SK-N-SH (cell line): ENCODE measurements around the gene LYPD8. TPM values are rescaled to one million over a fixed set of nuclear protein-coding genes. Genes with fewer than 3 reads are reported as not detected.

Source experiments
- CTCF ChIA-PET: fragments of 300-600, 350-600 bp; formaldehyde crosslinking; extraction: SDS; loops from one replicate; lab custom pipeline; 2021; lab: Yijun Ruan, JAX
- POLR2A ChIA-PET: fragments of 350-600 bp; sonication (Branson Sonifier 250); formaldehyde crosslinking; extraction: SDS; loops from one replicate; lab custom pipeline; 2020; ENCODE audit warnings: antibody characterized with exemption, inconsistent platforms; lab: Yijun Ruan, JAX
- DNase-seq: peaks from one replicate; pipeline ENCODE4 v3.0.0; 2012
- H2AFZ ChIP-seq: fragments of 200-600 bp; sonication (generic); 2 replicates; pipeline ENCODE4 v1.8.1; 2016; ENCODE audit warnings: antibody characterized with exemption, mild to moderate bottlenecking, low read depth
- H3F3A ChIP-seq: fragments of 200-600 bp; sonication (generic); replicated peaks from 2 replicates; pipeline ENCODE3; 2016; ENCODE audit warnings: antibody characterized with exemption, mild to moderate bottlenecking; ENCODE audit not compliant: insufficient read depth
- H3K27ac ChIP-seq, 2 experiments: fragments of 200-500 bp in 1 of 2; fragments of 200-600 bp in 1 of 2; sonication (Bioruptor generic) in 1 of 2; sonication (generic), shearing (Covaris generic) in 1 of 2; 2 replicates each; pipeline versions ENCODE4 v1.5.1 to v1.6.1; 2014 to 2016; ENCODE audit warnings: low read depth in 2 of 2, inconsistent platforms in 1 of 2, low read length in 1 of 2, mild to moderate bottlenecking in 1 of 2, mixed read lengths in 1 of 2
- H3K27me3 ChIP-seq: fragments of 200-600 bp; sonication (generic), shearing (Covaris generic); 2 replicates; pipeline ENCODE4 v1.6.1; 2016; ENCODE audit warnings: mixed run types; ENCODE audit not compliant: insufficient read depth
- H3K36me3 ChIP-seq, 2 experiments: fragments of 200-500 bp in 1 of 2; fragments of 200-600 bp in 1 of 2; sonication (Bioruptor generic) in 1 of 2; sonication (generic) in 1 of 2; replicated peaks in 1 of 2; 2 replicates each; pipeline versions ENCODE3 to v1.5.1; 2014 to 2016; ENCODE audit warnings: low read length in 1 of 2, mild to moderate bottlenecking in 1 of 2; ENCODE audit not compliant: insufficient read depth in 2 of 2, control insufficient read depth in 1 of 2
- H3K4me1 ChIP-seq, 2 experiments: fragments of 200-500 bp in 1 of 2; fragments of 200-600 bp in 1 of 2; sonication (Bioruptor generic) in 1 of 2; sonication (generic), shearing (Covaris generic) in 1 of 2; 2 replicates each; pipeline versions ENCODE4 v1.5.1 to v1.6.1; 2014 to 2016; ENCODE audit warnings: low read depth in 1 of 2, low read length in 1 of 2, mixed run types in 1 of 2; ENCODE audit not compliant: insufficient read depth in 2 of 2, control insufficient read depth in 1 of 2
- H3K4me2 ChIP-seq: fragments of 200-600 bp; sonication (generic), shearing (Covaris generic); 2 replicates; pipeline ENCODE4 v1.6.1; 2017; ENCODE audit warnings: mixed run types
- H3K4me3 ChIP-seq, 2 experiments: fragments of 200-500 bp in 1 of 2; fragments of 200-600 bp in 1 of 2; sonication (Bioruptor generic) in 1 of 2; sonication (generic), shearing (Covaris generic) in 1 of 2; 2 replicates each; pipeline versions ENCODE4 v1.5.1 to v1.8.1; 2014 to 2016; ENCODE audit warnings: low read depth in 2 of 2, inconsistent platforms in 1 of 2, low read length in 1 of 2, mild to moderate bottlenecking in 1 of 2, mixed read lengths in 1 of 2, moderate library complexity in 1 of 2
- H3K79me2 ChIP-seq: fragments of 200-600 bp; sonication (generic); 2 replicates; pipeline ENCODE4 v1.8.1; 2017; ENCODE audit warnings: mild to moderate bottlenecking; ENCODE audit not compliant: insufficient read depth
- H3K9ac ChIP-seq: fragments of 200-600 bp; sonication (generic); 2 replicates; pipeline ENCODE4 v1.6.1; 2017; ENCODE audit warnings: mixed run types
- H3K9me2 ChIP-seq: fragments of 200-600 bp; sonication (generic); 2 replicates; pipeline ENCODE4 v1.6.1; 2017; ENCODE audit warnings: mixed run types
- H3K9me3 ChIP-seq: fragments of 200-600 bp; sonication (generic); 2 replicates; pipeline ENCODE4 v1.6.1; 2017; ENCODE audit warnings: mixed run types, mild to moderate bottlenecking, moderate library complexity
- H4K20me1 ChIP-seq: fragments of 200-600 bp; sonication (generic); 2 replicates; pipeline ENCODE4 v1.6.1; 2017; ENCODE audit warnings: mild to moderate bottlenecking, mixed run types; ENCODE audit not compliant: insufficient read depth
- CHD2 ChIP-seq: fragments of 150-350 bp; IDR thresholded peaks from 2 replicates; pipeline ENCODE4 v1.6.1; 2018; ENCODE audit warnings: low read length; ENCODE audit not compliant: partially characterized antibody
- ELF1 ChIP-seq: IDR thresholded peaks from 2 replicates; pipeline ENCODE4 v1.4.0; 2012
- EZH2phosphoT487 ChIP-seq: fragments of 200-600 bp; sonication (generic); IDR thresholded peaks from 2 replicates; pipeline ENCODE4 v1.6.1; 2017; ENCODE audit warnings: low read depth, mixed run types, mild to moderate bottlenecking, antibody characterized with exemption, moderate library complexity, borderline replicate concordance
- FOSL2 ChIP-seq: IDR thresholded peaks from 2 replicates; pipeline ENCODE4 v1.4.0; 2012; ENCODE audit warnings: low read depth, mild to moderate bottlenecking, moderate library complexity, borderline replicate concordance
- JUND ChIP-seq: IDR thresholded peaks from 2 replicates; pipeline ENCODE4 v1.4.0; 2012
- MEF2A ChIP-seq: IDR thresholded peaks from 2 replicates; pipeline ENCODE4 v1.4.0; 2012; ENCODE audit warnings: low read depth, borderline replicate concordance
- MXI1 ChIP-seq: IDR thresholded peaks from 2 replicates; pipeline ENCODE4 v1.6.1; 2012; ENCODE audit warnings: mild to moderate bottlenecking, low read depth, low read length, improper control_type of control experiment
- NFIC ChIP-seq: IDR thresholded peaks from 2 replicates; pipeline ENCODE4 v1.4.0; 2012; ENCODE audit warnings: borderline replicate concordance
- POLR2AphosphoS5 ChIP-seq: IDR thresholded peaks from 2 replicates; pipeline ENCODE4 v1.6.1; 2012; ENCODE audit warnings: low read depth, low read length
- RCOR1 ChIP-seq: fragments of 150-350 bp; IDR thresholded peaks from 2 replicates; pipeline ENCODE4 v1.6.1; 2017; ENCODE audit warnings: antibody characterized with exemption, low read length
- SMC3 ChIP-seq: IDR thresholded peaks from 2 replicates; pipeline ENCODE4 v1.6.1; 2012; ENCODE audit warnings: low read depth, low read length, improper control_type of control experiment
- TCF12 ChIP-seq: IDR thresholded peaks from 2 replicates; pipeline ENCODE4 v1.4.0; 2012
- TEAD4 ChIP-seq: IDR thresholded peaks from 2 replicates; pipeline ENCODE4 v1.4.0; 2012; ENCODE audit warnings: mild to moderate bottlenecking, borderline replicate concordance; ENCODE audit not compliant: insufficient read depth
- YY1 ChIP-seq: IDR thresholded peaks from 2 replicates; pipeline ENCODE4 v1.4.0; 2012; ENCODE audit warnings: low read depth, mild to moderate bottlenecking
- WGBS: methylation state at CpG from one replicate; pipeline ENCODE4 v1.1.6; 2017; ENCODE audit warnings: low lambda C conversion rate; 5-methylcytosine and 5-hydroxymethylcytosine counted together
- polyA plus RNA-seq, 3 experiments: library from polyadenylated mRNA; depleted of rRNA; stranded (reverse); fragments of >200 nt; gene quantifications; 2 replicates each; pipeline ENCODE4 v1.2.3, GENCODE V29; 2012
- TF ChIP-seq, protein P1 (sequence below): IDR thresholded peaks from 2 replicates; pipeline ENCODE4; 2012
- TF ChIP-seq, protein P2 (sequence below): IDR thresholded peaks from 2 replicates; pipeline ENCODE4 v1.4.0; 2012; ENCODE audit warnings: low read depth, borderline replicate concordance
- TF ChIP-seq, protein P3 (sequence below): fragments of 200-600 bp; sonication (generic); IDR thresholded peaks from 2 replicates; pipeline ENCODE4 v1.6.1; 2017; ENCODE audit warnings: antibody characterized with exemption, mild to moderate bottlenecking, moderate library complexity
- TF ChIP-seq, protein P4 (sequence below): IDR thresholded peaks from 2 replicates; pipeline ENCODE4 v1.6.1; 2012; ENCODE audit warnings: mild to moderate bottlenecking, low read depth, low read length, moderate library complexity

The LYPD8 gene
- polyA plus RNA-seq, 1 of the 3 experiments (the other 2 are of a cell fraction): 1.5 TPM

DNA sequence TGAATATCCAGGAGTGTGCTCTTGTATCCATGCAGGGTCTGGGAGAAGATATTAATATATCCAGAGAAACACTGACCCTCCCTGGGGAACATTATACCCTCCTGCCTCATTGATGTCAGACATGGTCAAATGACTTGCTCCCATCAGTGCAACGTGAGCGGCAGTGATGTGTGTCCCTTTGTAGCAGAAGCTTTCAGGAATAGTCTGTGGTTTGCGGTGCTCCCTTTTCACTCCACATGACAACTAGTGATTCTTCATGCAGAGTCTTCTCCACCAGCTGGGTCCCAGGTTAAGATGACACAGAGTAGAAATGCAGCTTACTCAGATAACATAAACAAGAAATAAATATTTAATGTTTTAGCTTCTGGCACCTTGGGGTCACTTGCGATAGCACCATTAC is 31.9 kb upstream of the LYPD8 start:
- Histone ChIP-seq H3K9me3 (no peaks in the 10 kb centered on the region), H2AFZ (no peak overlapping the region), H3F3A (no peaks in the 10 kb centered on the region), H3K27me3 (peaks cover 19% of the 10 kb centered on the region), H3K4me1 (peaks cover 0 to 4% of the 10 kb centered on the region in 2 experiments; a peak in 1 of 4 replicates), H4K20me1 (no peaks in the 10 kb centered on the region), H3K9me2 (no peaks in the 10 kb centered on the region), H3K4me2 (no peak overlapping the region), H3K9ac (no peak overlapping the region), H3K36me3 (no peaks in the 10 kb centered on the region), H3K27ac (no peak overlapping the region), H3K79me2 (no peaks in the 10 kb centered on the region), H3K4me3 (no peak overlapping the region)
- TF ChIP-seq SMC3: no peak
- TF ChIP-seq MEF2A: no peak
- no peak for TF ChIP-seq ELF1
- TF ChIP-seq CHD2: no peak
- TF ChIP-seq EZH2phosphoT487: no peak
- TF ChIP-seq, protein P1, sequence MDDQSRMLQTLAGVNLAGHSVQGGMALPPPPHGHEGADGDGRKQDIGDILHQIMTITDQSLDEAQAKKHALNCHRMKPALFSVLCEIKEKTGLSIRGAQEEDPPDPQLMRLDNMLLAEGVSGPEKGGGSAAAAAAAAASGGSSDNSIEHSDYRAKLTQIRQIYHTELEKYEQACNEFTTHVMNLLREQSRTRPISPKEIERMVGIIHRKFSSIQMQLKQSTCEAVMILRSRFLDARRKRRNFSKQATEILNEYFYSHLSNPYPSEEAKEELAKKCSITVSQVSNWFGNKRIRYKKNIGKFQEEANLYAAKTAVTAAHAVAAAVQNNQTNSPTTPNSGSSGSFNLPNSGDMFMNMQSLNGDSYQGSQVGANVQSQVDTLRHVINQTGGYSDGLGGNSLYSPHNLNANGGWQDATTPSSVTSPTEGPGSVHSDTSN: no peak
- TF ChIP-seq, protein P2, sequence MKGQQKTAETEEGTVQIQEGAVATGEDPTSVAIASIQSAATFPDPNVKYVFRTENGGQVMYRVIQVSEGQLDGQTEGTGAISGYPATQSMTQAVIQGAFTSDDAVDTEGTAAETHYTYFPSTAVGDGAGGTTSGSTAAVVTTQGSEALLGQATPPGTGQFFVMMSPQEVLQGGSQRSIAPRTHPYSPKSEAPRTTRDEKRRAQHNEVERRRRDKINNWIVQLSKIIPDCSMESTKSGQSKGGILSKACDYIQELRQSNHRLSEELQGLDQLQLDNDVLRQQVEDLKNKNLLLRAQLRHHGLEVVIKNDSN: no peak
- TF ChIP-seq, protein P3, sequence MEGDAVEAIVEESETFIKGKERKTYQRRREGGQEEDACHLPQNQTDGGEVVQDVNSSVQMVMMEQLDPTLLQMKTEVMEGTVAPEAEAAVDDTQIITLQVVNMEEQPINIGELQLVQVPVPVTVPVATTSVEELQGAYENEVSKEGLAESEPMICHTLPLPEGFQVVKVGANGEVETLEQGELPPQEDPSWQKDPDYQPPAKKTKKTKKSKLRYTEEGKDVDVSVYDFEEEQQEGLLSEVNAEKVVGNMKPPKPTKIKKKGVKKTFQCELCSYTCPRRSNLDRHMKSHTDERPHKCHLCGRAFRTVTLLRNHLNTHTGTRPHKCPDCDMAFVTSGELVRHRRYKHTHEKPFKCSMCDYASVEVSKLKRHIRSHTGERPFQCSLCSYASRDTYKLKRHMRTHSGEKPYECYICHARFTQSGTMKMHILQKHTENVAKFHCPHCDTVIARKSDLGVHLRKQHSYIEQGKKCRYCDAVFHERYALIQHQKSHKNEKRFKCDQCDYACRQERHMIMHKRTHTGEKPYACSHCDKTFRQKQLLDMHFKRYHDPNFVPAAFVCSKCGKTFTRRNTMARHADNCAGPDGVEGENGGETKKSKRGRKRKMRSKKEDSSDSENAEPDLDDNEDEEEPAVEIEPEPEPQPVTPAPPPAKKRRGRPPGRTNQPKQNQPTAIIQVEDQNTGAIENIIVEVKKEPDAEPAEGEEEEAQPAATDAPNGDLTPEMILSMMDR: no peak
- no peak for TF ChIP-seq RCOR1
- no peak for TF ChIP-seq NFIC
- TF ChIP-seq FOSL2: no peak
- TF ChIP-seq MXI1: no peak
- TF ChIP-seq TCF12: no peak
- TF ChIP-seq POLR2AphosphoS5: no peak
- TF ChIP-seq JUND: no peak
- no peak for TF ChIP-seq TEAD4
- TF ChIP-seq YY1: no peak
- TF ChIP-seq, protein P4, sequence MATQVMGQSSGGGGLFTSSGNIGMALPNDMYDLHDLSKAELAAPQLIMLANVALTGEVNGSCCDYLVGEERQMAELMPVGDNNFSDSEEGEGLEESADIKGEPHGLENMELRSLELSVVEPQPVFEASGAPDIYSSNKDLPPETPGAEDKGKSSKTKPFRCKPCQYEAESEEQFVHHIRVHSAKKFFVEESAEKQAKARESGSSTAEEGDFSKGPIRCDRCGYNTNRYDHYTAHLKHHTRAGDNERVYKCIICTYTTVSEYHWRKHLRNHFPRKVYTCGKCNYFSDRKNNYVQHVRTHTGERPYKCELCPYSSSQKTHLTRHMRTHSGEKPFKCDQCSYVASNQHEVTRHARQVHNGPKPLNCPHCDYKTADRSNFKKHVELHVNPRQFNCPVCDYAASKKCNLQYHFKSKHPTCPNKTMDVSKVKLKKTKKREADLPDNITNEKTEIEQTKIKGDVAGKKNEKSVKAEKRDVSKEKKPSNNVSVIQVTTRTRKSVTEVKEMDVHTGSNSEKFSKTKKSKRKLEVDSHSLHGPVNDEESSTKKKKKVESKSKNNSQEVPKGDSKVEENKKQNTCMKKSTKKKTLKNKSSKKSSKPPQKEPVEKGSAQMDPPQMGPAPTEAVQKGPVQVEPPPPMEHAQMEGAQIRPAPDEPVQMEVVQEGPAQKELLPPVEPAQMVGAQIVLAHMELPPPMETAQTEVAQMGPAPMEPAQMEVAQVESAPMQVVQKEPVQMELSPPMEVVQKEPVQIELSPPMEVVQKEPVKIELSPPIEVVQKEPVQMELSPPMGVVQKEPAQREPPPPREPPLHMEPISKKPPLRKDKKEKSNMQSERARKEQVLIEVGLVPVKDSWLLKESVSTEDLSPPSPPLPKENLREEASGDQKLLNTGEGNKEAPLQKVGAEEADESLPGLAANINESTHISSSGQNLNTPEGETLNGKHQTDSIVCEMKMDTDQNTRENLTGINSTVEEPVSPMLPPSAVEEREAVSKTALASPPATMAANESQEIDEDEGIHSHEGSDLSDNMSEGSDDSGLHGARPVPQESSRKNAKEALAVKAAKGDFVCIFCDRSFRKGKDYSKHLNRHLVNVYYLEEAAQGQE: no peak
- CTCF ChIA-PET: interaction anchor here (0.8 to 2.2 kb wide), 2 partner anchors 19 to 164 kb away, joined by 3 to 7 read pairs; no protein-coding TSS in a partner anchor
- 8% methylated on average over 4 of the region's 4 CpGs for WGBS
- no peak for DNase-seq
- POLR2A ChIA-PET: no interaction called here
